NK-92 treated with Interleukin-12 subunit alpha and Interleukin-12 subunit beta, amount 100 ng/mL, for 24 hours (cell line): ENCODE measurements around the gene MEG3.

Experiments
- DNase-seq: peaks from one replicate; lab custom pipeline; 2025; lab: John Stamatoyannopoulos, UW

MEG3 gene

GRCh38 chr14:100825713-100826331, at the start of gene MEG3:
MEG3 (plus strand) TSS chr14:100826118.
- no peak for DNase-seq

DNA sequence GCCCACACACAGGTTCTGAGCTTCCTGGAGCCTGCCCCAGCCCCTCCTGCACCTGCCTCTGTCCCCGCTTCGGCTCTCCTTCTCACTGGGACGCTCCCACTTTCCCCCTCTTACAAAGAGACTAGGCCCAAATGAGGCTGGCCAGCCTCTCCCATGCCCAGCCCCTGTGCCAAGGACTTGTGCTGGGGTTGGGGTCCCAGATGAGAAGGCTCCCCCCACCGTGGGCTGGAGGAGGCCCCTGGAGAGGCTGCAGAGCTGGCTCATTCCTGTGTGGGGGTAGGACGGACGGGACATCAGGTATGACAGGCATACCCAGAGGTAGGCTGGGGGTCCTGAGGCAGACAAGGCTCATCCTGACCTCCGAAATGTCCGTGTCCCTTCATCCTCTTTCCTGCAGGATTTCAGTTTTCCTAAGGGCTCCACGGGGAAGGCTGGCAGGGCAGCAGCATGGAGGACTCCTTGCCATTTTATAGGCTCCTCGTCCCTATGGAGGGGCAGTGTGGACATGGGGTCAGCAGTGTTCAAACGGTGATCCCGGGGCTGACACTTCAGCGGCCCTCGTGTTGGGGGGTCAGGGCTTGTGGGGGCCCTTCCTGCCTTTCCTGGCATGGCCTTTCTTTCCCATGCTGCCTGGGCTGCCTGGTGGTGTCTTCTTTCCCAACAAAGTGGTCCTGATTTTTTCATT, 49.1 kb upstream of the MEG3 start:
- no peak for DNase-seq

GRCh38 chr14:100777366-100777817, 48.5 kb upstream of the MEG3 start:
- no peak for DNase-seq

GRCh38 chr14:100777818-100778525, 47.9 kb upstream of the MEG3 start:
- no peak for DNase-seq

- DNase-seq = no peak
Measured at GRCh38 chr14:100778526-100778882, 47.4 kb upstream of the MEG3 start.

- DNase-seq = no peak
Measured at GRCh38 chr14:100778951-100779690, 46.8 kb upstream of the MEG3 start.

DNA sequence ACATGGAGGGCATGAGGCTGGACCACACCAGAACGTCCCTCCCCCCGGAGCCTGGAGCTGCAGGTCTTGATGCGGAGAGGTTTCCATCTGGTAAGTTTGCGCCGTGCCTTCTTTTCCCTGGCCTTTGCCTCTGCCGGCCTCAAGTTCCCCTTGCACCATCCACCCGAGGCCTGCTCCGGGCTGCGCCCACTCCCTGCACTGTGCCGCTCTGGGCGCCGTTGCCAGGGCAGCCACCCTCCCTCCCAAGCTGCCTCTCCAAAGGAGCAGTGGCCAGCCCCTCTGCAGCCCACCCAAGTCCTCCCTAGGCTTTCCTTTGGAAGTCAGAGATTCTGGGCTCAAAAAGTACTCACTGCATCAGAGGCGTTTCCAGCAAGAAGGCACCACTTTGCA, 46.2 kb upstream of the MEG3 start:
- DNase-seq = no peak

DNA sequence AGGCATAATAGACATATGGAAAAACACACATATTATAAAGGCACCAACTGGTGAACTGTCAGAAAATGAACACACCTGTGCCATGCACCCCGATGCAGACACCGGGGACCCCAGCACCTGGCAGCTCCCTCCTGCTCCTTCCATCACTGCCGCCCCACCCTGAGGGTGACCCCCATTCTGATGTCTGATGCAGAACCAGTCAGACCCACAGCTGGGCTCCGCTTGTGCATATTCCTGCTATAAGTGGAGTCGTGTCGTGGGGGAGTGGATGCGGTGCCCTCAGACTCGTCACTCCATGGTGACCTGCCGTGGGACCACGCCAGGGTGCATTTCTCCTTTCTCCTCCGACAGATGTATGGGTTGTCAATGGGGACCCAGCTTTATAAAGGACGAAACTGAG, 45.7 kb upstream of the MEG3 start:
- DNase-seq = no peak

DNA sequence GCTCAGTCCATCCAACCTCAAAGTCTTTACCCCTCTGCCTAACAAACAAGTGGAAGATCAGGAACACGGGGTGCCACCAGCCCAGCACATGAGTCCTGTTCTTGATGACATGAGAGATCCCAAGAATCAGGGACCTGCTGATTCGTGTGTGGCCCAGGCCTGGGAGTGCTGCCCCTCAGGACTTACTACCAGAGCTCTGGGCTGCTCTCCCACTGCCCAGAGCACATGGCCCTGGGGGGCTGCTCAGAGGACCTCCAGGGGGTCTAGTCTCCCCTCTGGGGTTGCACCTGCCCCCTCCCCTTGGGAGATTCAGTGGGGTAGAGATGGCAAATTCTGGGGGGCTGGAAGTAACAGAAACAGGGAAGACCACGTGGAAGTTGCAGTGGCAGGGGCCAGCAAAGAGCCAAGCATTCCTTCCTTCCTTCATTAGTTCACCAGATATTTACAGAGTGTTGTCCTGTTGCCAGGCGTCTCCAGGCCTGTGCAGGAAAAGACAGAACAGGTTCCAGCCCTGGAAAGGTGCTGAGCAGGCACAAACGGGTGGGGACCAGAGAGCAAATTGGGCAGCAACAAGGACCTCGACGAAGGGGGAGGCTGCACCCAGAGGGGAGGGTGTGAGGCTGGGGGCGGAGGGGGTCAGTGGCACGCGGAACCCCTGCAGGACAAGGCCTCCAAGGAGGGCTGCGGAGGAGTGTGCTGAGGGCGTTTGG, 45.1 kb upstream of the MEG3 start:
- DNase-seq = no peak

DNA sequence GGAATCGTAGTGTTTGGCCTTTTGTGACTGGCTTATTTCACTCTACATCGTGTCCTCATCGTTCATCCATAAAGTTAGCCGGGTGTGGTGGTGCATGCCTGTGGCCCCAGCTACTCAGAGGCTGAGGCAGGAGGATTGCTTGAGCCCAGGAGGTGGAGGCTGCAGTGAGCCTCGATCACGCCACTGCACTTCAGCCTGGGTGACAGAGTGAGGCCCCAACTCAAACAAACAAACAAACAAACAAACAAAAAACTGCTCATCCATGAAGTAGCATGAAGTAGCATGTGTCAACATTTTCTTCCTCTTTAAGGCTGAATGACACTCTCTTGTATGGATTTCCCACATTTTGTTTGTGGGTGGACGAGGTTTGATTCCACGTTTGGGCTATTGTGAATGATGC, 44.0 kb upstream of the MEG3 start:
- no peak for DNase-seq

- no peak for DNase-seq
Measured at GRCh38 chr14:100782516-100783320, 43.2 kb upstream of the MEG3 start.

- no peak for DNase-seq
Measured at GRCh38 chr14:100783630-100784370, 42.1 kb upstream of the MEG3 start.

DNA sequence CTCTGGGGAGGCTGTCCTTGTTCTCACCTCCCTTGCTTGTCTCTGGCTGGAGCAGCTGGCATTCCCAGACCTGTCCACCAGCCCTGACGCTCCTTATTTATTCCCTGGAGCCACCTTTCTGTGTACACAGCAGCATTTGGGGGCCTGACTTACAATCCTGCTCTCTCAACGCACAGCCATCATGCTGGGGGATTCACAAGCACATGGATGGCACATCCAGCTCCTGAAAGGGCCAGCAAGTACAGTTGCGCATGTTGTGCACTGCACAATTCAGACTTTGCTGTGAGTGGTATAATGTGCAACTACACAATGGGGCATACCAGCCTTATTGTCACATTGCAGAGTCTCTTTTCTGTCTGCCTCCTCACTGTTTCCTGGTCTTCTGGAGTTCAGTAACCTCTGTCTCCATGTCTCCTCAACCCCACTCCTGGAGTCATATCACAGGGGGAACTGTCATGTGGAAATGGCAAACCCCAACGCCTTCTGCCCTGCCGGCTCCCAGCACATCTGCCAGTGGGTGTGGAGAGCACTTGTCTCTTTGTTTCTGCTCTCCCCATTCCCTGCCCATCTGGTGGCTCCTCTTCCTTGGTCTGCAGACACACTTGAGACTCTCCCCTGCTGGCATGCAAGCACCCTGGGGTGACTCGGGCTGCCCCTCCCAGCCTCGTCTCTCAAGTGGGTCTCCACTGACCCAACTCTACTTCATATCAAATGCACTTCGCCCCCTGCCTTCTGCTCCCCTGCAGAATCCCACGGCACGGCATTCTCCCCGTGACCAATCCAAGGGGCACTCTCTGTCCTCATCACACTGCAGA, 41.2 kb upstream of the MEG3 start:
- DNase-seq = no peak

GRCh38 chr14:100785338-100785615, 40.6 kb upstream of the MEG3 start:
- DNase-seq = no peak

- no peak for DNase-seq
Measured at GRCh38 chr14:100785626-100786025, 40.3 kb upstream of the MEG3 start.

DNA sequence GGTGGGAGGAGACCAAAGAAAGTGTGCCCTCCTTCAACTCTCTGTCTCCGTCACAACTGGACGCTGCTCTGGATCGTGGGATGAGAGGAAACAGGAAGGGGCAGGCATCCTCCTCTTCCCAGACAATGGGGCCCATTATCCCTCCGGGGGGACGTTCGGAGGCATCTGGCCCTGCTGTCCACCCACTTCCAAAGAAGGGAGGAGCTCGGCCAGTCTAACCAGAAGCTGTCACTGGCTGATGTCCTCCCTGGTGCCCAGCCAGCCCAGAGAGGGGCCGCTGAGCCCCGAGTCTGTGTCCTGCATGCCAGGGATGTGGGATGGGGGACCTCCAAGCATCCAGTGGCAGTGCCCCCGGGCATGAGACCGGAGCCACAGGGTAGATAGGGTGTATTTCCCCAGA, 39.8 kb upstream of the MEG3 start:
- no peak for DNase-seq

GRCh38 chr14:100786576-100787219, 39.2 kb upstream of the MEG3 start:
- no peak for DNase-seq

DNA sequence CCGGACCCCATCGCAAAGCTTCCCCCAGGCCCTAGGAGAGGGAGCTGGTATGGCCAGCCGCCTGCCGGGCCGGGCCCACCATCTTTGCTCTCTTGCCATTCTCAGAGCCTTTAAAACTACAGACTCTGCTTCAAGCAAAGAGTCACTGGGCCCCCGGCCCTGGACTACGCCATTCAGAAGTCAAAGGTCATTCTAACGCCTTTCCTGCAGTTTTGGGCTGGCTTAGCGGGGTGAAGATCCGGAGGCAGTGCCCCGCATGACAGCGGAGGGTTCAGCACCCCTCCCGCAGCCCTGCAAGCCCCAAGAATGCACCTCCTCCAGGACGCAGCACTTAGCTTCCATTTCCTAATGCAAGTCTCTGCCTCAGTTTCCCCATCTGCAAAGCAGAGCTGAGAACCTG, 38.3 kb upstream of the MEG3 start:
- no peak for DNase-seq

- DNase-seq = no peak
Measured at GRCh38 chr14:100788517-100788916, 37.4 kb upstream of the MEG3 start.
